ENCODE data around the gene A1BG.

A1BG gene

DNA sequence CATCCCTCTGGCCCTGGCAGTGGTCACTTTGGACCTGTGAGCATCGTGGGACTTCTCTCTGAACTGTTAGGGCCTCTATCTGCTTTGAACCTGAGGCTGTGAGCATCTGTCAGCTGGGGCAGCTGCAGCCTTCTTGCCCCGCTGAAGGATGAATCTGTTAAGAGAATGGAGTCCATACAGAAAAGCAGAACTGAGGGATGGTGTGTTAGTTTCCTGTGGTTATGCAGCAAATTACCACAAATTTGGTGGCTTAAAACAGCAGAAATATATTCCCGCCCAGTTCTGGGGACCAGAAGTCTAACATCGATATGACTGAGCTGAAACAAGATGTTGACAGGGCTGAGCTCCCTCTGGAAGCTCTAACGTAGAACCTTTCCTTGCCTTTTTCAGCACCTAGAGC, 10.9 kb upstream of the A1BG start:
- H3K36me3 Mint-ChIP-seq (ENCODE audit: insufficient read depth) = peaks cover 16% of the 10 kb centered on the region

GRCh38 chr19:58362272-58362994, 9.1 kb upstream of the A1BG start, which contains the start of gene ZNF497:
TSS of gene ZNF497 (minus strand) at chr19:58362751. CDS start at chr19:58357635, 5,116 bp downstream.
- peak; percentile 91 to 95 for DNase-seq (ENCODE audit: low spot score in 2 of 2)
- no peaks in the 10 kb centered on the region for H3K9me3 Mint-ChIP-seq
- H3K4me1 Mint-ChIP-seq = peaks cover 15% of the 10 kb centered on the region
- H3K27ac Mint-ChIP-seq (ENCODE audit: low read depth) = peak within 1 kb of the TSS; percentile 90
- ATAC-seq (replicated peaks; ENCODE audit: extremely low read depth, poor library complexity, severe bottlenecking) = peak; percentile 90
- H3K36me3 Mint-ChIP-seq (ENCODE audit: insufficient read depth) = peaks cover 18% of the 10 kb centered on the region
- no peaks in the 10 kb centered on the region for H3K27me3 Mint-ChIP-seq
- H3K4me3 Mint-ChIP-seq = peak within 1 kb of the TSS; percentile 84

More for the DNA sequence above, 10.9 kb upstream of the A1BG start:
- Mint-ChIP-seq H3K27me3 (no peaks in the 10 kb centered on the region), H3K4me3 (peak overlapping the region; percentile 16), H3K4me1 (peaks cover 15% of the 10 kb centered on the region), H3K27ac (ENCODE audit: low read depth) (no peak overlapping the region), H3K9me3 (no peaks in the 10 kb centered on the region)
- DNase-seq (ENCODE audit: low spot score in 2 of 2) (no peak), ATAC-seq (replicated peaks; ENCODE audit: extremely low read depth, poor library complexity, severe bottlenecking) (no peak)

- H3K4me1 Mint-ChIP-seq = peaks cover 15% of the 10 kb centered on the region
- H3K27ac Mint-ChIP-seq (ENCODE audit: low read depth) = peak overlapping the region; percentile 90
- H3K27me3 Mint-ChIP-seq = no peaks in the 10 kb centered on the region
- DNase-seq (ENCODE audit: low spot score in 2 of 2) = no peak
- H3K4me3 Mint-ChIP-seq = peak overlapping the region; percentile 84
- ATAC-seq (replicated peaks; ENCODE audit: extremely low read depth, poor library complexity, severe bottlenecking) = no peak
- no peaks in the 10 kb centered on the region for H3K9me3 Mint-ChIP-seq
- peaks cover 18% of the 10 kb centered on the region for H3K36me3 Mint-ChIP-seq (ENCODE audit: insufficient read depth)
These were observed 8.6 kb upstream of the A1BG start for GRCh38 chr19:58361900-58362271.

DNA sequence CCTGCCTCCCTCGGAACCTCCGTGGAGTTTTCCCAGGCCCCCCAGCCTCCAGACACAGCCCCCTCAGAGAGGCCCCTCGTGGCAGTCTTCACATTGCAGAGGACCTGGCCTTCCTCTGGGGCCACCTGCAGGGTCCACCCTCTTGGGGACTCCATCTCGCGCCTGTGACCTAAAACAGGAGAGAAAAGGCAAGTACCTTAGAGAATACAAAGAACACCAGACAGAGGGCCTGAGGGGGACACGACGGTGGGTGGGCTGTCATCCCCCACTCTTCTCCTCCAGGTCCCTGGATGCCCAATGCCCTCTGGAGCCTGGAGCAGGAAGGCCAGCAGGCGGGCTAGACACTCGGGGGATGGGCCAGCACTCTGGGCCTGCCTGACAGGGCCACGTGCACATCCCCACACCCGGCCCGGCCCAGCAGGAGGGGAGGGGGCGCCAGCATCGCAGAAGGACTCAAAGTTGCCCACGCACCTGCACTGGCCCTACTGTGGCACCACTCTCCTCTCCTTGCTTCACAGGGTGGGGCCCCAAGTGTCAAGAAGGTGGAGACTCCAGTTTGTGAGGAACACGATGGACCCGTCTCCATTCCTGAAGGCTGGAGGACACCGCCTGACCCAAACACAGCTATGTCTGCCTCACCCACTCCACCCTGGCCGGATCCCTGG, 4.3 kb upstream of the A1BG start:
- H3K27ac Mint-ChIP-seq (ENCODE audit: low read depth) = no peak overlapping the region

DNA sequence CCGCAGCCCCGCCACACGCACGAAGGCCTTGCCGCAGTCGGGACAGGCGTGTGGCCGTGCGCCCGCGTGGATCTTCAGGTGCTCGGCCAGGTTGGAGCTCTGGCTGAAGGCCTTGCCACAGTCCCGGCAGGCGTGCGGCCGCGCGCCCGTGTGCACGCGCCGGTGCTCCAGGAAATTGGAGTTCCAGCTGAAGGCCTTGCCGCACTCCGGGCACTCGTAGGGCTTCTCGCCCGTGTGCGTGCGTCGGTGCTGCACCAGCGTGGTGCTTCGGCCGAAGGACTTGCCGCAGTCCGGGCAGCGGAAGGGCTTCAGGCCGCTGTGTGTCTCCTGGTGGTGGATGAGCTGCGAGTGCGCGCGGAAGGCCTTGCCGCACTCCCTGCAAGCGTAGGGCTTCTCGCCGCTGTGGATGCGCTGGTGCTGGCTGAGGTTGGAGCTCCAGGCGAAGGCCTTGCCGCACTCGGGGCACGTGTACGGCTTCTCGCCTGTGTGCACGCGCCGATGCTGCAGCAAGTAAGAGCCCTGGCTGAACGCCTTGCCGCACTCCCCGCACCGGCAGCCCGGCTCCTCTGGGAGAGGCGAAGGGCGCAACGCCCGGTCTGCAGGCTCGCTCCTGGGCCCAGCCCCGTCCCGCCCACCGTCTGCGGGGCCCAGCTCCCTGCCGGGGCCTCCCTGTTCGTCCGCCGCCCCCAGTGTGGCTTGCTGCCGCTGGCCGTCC, 3.6 kb upstream of the A1BG start:
- Mint-ChIP-seq H3K4me1 (peaks cover 4% of the 10 kb centered on the region), H3K27me3 (no peaks in the 10 kb centered on the region), H3K27ac (ENCODE audit: low read depth) (no peak overlapping the region), H3K36me3 (ENCODE audit: insufficient read depth) (peaks cover 6% of the 10 kb centered on the region), H3K9me3 (no peaks in the 10 kb centered on the region), H3K4me3 (peak overlapping the region; percentile 45)
- DNase-seq (ENCODE audit: low spot score in 2 of 2) = no peak
- ATAC-seq (replicated peaks; ENCODE audit: extremely low read depth, poor library complexity, severe bottlenecking) = no peak

More for the DNA sequence above, 4.3 kb upstream of the A1BG start:
- Mint-ChIP-seq H3K36me3 (ENCODE audit: insufficient read depth) (peaks cover 10% of the 10 kb centered on the region), H3K27me3 (no peaks in the 10 kb centered on the region), H3K4me3 (no peak overlapping the region), H3K4me1 (peaks cover 11% of the 10 kb centered on the region), H3K9me3 (no peaks in the 10 kb centered on the region)
- no peak for DNase-seq (ENCODE audit: low spot score in 2 of 2)
- ATAC-seq (replicated peaks; ENCODE audit: extremely low read depth, poor library complexity, severe bottlenecking) = no peak

DNA sequence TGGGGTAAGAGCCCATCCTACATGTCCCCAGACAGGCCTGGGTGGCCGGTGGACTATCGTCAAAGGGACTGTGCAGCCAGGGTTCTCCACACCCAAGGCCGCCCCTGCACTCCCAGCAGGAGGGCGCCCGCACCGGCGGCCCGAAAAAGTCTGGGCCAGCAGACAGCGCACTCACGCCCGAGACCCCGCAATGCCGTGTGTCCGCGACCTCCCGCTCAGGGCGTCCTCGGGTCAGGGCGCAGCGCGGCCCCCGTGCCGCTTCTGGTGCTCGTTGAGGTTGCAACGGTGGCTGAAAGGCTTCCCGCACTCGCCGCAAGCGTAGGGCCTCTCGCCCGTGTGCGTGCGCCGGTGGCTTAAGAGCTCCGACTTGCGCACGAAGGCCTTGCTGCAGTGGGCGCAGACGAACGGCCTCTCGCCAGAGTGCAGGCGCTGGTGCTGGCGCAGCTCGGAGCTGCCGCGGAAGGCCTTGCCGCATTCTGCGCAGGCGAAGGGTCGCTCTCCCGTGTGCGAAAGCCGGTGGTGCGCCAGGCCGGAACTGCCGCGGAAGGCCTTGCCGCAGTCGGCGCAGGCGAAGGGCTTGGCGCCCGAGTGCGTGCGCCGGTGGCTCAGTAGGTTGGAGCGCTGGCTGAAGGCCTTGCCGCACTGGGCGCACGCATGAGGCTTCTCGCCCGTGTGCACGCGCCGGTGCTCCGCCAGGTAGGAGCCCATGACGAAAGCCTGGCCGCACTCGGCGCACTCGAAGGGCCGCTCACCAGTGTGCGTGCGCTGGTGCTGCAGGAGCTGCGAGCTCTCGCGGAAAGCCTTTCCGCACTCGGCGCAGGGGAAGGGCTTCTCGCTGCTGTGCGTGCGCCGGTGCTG, 2.8 kb upstream of the A1BG start:
- Mint-ChIP-seq H3K36me3 (ENCODE audit: insufficient read depth) (peaks cover 4% of the 10 kb centered on the region), H3K4me1 (no peaks in the 10 kb centered on the region), H3K27ac (ENCODE audit: low read depth) (no peak overlapping the region), H3K9me3 (no peaks in the 10 kb centered on the region), H3K4me3 (peak overlapping the region; percentile 45), H3K27me3 (no peaks in the 10 kb centered on the region)
- DNase-seq (ENCODE audit: low spot score in 2 of 2) (peak in 1 of 2 donors; percentile 13), ATAC-seq (replicated peaks; ENCODE audit: extremely low read depth, poor library complexity, severe bottlenecking) (peak; percentile 69)

GRCh38 chr19:58355215-58355796, 2.0 kb upstream of the A1BG start:
- no peak for ATAC-seq (replicated peaks; ENCODE audit: extremely low read depth, poor library complexity, severe bottlenecking)
- H3K4me3 Mint-ChIP-seq = peak overlapping the region; percentile 16
- H3K36me3 Mint-ChIP-seq (ENCODE audit: insufficient read depth) = peaks cover 4% of the 10 kb centered on the region
- H3K4me1 Mint-ChIP-seq = no peaks in the 10 kb centered on the region
- no peak overlapping the region for H3K27ac Mint-ChIP-seq (ENCODE audit: low read depth)
- no peaks in the 10 kb centered on the region for H3K27me3 Mint-ChIP-seq
- no peak for DNase-seq (ENCODE audit: low spot score in 2 of 2)
- H3K9me3 Mint-ChIP-seq = no peaks in the 10 kb centered on the region

DNA sequence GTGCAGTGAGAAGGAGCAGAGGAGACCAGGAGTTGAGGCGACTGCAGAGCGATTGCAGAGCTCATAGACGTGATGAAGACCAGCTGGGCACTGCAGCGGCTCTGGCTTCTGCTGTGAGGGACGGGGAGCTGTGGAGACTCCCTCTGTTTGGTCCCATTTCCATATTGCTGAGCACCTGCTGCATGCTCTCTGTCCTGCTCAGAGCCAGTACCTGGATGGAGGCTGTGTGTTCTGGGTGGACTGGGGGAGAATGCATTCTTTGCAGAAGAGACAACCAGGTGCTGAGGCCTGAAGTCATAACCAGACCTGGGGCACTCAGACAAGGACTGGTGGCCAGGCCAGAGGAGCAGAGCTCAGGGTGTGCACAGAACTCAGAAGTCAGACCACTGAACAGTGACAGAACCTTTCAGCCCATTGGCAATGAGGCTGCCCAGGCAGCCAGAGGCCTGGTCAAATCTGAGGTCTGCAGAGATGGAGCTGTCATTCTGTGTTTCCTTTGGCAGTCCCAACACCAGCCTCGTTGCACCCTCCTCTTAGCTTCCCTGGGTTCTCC, 1.3 kb upstream of the A1BG start:
- DNase-seq (ENCODE audit: low spot score in 2 of 2) (no peak), ATAC-seq (replicated peaks; ENCODE audit: extremely low read depth, poor library complexity, severe bottlenecking) (no peak)
- H3K27ac Mint-ChIP-seq (ENCODE audit: low read depth) = no peak overlapping the region
- no peaks in the 10 kb centered on the region for H3K27me3 Mint-ChIP-seq
- H3K9me3 Mint-ChIP-seq = no peaks in the 10 kb centered on the region
- H3K36me3 Mint-ChIP-seq (ENCODE audit: insufficient read depth) = peaks cover 4% of the 10 kb centered on the region
- peaks cover 3% of the 10 kb centered on the region for H3K4me1 Mint-ChIP-seq
- no peak overlapping the region for H3K4me3 Mint-ChIP-seq

DNA sequence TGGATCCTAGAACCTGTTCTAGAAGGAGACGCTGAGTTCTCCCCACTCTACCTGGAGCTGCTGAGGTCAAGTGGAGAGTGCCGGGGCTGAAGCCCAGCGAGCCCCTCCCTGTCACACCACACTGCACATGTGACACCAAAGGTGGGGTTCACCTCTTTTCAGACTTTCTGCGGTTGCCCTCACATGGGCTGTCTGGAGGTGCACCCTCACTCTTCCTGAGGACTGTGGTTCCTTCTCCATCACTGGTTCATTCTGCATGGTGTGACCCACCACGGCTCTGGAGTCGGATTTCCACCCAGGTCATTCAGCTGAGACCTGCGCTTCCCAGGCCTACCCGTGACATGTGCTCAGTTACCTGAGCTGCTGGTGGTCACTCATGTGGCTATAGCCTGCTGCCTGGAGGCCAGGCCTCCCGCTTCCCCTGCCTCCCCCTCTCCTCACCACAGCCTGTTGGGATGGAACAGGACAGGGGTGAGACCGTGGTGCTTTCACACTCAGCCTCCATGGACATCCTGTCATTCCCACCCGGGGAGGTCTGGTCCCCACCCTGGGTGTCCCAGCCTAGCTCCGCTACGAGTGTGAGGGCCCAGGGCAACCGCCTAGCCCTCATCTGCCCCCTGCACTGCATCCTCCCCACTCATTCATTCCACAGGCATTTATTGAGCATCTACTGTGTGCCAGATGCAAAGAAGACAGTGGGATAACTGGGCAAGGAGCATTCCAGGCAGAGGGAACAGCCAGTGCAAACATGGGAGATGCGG, 605 bp upstream of the A1BG start:
- no peak overlapping the region for H3K27ac Mint-ChIP-seq (ENCODE audit: low read depth)

GRCh38 chr19:58351990-58352755, 1.1 kb downstream of the A1BG start:
- Mint-ChIP-seq H3K4me3 (no peak overlapping the region), H3K4me1 (peaks cover 13% of the 10 kb centered on the region), H3K27me3 (no peaks in the 10 kb centered on the region), H3K27ac (ENCODE audit: low read depth) (no peak overlapping the region), H3K9me3 (no peaks in the 10 kb centered on the region), H3K36me3 (ENCODE audit: insufficient read depth) (peaks cover 5% of the 10 kb centered on the region)
- DNase-seq (ENCODE audit: low spot score in 2 of 2) = no peak
- ATAC-seq (replicated peaks; ENCODE audit: extremely low read depth, poor library complexity, severe bottlenecking) = no peak

More for the DNA sequence above, 605 bp upstream of the A1BG start:
- no peaks in the 10 kb centered on the region for H3K9me3 Mint-ChIP-seq
- no peak overlapping the region for H3K4me3 Mint-ChIP-seq
- peaks cover 2% of the 10 kb centered on the region for H3K36me3 Mint-ChIP-seq (ENCODE audit: insufficient read depth)
- peaks cover 8% of the 10 kb centered on the region for H3K4me1 Mint-ChIP-seq
- DNase-seq (ENCODE audit: low spot score in 2 of 2) (no peak), ATAC-seq (replicated peaks; ENCODE audit: extremely low read depth, poor library complexity, severe bottlenecking) (no peak)
- H3K27me3 Mint-ChIP-seq = no peaks in the 10 kb centered on the region

DNA sequence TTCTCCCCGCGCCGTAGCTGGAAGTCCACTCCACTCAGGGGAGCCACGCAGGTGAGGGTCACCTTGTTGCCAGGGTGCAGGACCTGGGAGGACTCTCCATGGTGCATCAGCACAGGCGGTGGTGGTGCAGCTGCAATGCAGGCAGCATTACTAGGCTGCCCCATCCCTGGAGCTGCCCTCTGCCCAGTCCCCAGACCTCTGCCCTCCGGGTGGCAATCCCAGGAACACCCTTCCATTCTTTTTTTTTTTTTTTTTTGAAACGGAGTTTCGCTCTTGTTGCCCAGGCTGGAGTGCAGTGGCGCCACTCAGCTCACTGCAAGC, 1.8 kb downstream of the A1BG start:
- Mint-ChIP-seq H3K4me3 (no peak overlapping the region), H3K27ac (ENCODE audit: low read depth) (no peak overlapping the region), H3K4me1 (peaks cover 16% of the 10 kb centered on the region), H3K27me3 (no peaks in the 10 kb centered on the region), H3K9me3 (no peaks in the 10 kb centered on the region), H3K36me3 (ENCODE audit: insufficient read depth) (peaks cover 5% of the 10 kb centered on the region)
- no peak for ATAC-seq (replicated peaks; ENCODE audit: extremely low read depth, poor library complexity, severe bottlenecking)
- no peak for DNase-seq (ENCODE audit: low spot score in 2 of 2)

All from central memory CD8-positive, alpha-beta T cell (primary cell).